Measurements from ENCODE around the gene TEX19.

Gene TEX19

GRCh38 chr17:82358465-82359350, at the start of gene TEX19:
TEX19 (plus strand) TSS chr17:82359247; CDS start chr17:82362151, 2,904 bp downstream.
- no peak for DNase-seq (ENCODE audit: low read depth)
- TF ChIP-seq CTCF (IDR thresholded peaks at IDR 0.05; ENCODE audit: low read length, missing control alignments): no peak
- H3K4me3 ChIP-seq (replicated peaks; ENCODE audit: low read depth, low read length): no peak within 1 kb of the TSS

GRCh38 chr17:82309656-82310570, 49.1 kb upstream of the TEX19 start:
- no peak overlapping the region for H3K4me3 ChIP-seq (replicated peaks; ENCODE audit: low read depth, low read length)
- no peak for TF ChIP-seq CTCF (IDR thresholded peaks at IDR 0.05; ENCODE audit: low read length, missing control alignments)
- DNase-seq (ENCODE audit: low read depth): no peak

- no peak overlapping the region for H3K4me3 ChIP-seq (replicated peaks; ENCODE audit: low read depth, low read length)
- no peak for DNase-seq (ENCODE audit: low read depth)
- no peak for TF ChIP-seq CTCF (IDR thresholded peaks at IDR 0.05; ENCODE audit: low read length, missing control alignments)
Measured at GRCh38 chr17:82310877-82311276, 48.2 kb upstream of the TEX19 start.

GRCh38 chr17:82311971-82312370, 47.1 kb upstream of the TEX19 start:
- DNase-seq (ENCODE audit: low read depth): no peak
- TF ChIP-seq CTCF (IDR thresholded peaks at IDR 0.05; ENCODE audit: low read length, missing control alignments): no peak
- H3K4me3 ChIP-seq (replicated peaks; ENCODE audit: low read depth, low read length): no peak overlapping the region

- TF ChIP-seq CTCF (IDR thresholded peaks at IDR 0.05; ENCODE audit: low read length, missing control alignments): no peak
- H3K4me3 ChIP-seq (replicated peaks; ENCODE audit: low read depth, low read length): no peak overlapping the region
- no peak for DNase-seq (ENCODE audit: low read depth)
Measured at GRCh38 chr17:82313195-82314011, 45.6 kb upstream of the TEX19 start.

- no peak for DNase-seq (ENCODE audit: low read depth)
- no peak for TF ChIP-seq CTCF (IDR thresholded peaks at IDR 0.05; ENCODE audit: low read length, missing control alignments)
- H3K4me3 ChIP-seq (replicated peaks; ENCODE audit: low read depth, low read length): no peak overlapping the region
Measured at GRCh38 chr17:82314012-82314726, 44.9 kb upstream of the TEX19 start.
